ENCODE data around the gene WRNIP1. TPM values are rescaled to one million over a fixed set of nuclear protein-coding genes. Genes with fewer than 3 reads are reported as not detected.

WRNIP1 gene
- total RNA-seq, 2 experiments from 2014 or later, result 36.1 to 36.6 TPM

DNA sequence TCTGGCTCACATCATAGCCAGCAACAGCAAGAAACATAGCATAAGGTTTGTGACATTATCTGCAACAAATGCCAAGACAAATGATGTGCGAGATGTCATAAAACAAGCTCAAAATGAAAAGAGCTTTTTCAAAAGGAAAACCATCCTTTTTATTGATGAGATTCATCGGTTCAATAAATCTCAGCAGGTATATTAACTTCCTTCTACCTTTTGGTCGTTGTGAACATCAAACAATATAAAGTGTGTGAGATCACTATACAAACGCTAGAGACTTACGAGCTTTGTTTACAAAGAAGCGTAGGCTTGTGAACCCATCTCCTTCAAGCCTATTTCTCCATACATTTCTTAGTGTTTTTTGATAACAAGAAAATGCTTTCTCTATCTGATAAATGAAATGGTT is 3.5 kb downstream of the WRNIP1 start:
- Mint-ChIP-seq H3K27me3 (no peaks in the 10 kb centered on the region), H3K4me1 (ENCODE audit: low read depth) (peaks cover 53% of the 10 kb centered on the region), H3K27ac (no peak overlapping the region), H3K36me3 (ENCODE audit: low read depth) (peaks cover 38% of the 10 kb centered on the region), H3K9me3 (no peaks in the 10 kb centered on the region), H3K4me3 (peak overlapping the region; percentile 80)
- ChIA-PET CTCF (interaction anchor here (0.7 to 6.3 kb wide), 12 partner anchors 11 to 1172 kb away, joined by 3 to 32 read pairs (median 6); partner anchors contain the start of gene MYLK4), POLR2A (interaction anchor here (1.3 to 4.7 kb wide), 4 partner anchors 11 to 72 kb away, joined by 3 to 21 read pairs (median 6); partner anchors contain the start of gene SERPINB1)
- intact Hi-C loops (cut with micrococcal nuclease), result no loop called here
- ATAC-seq (no peak), DNase-seq (no peak)
- TF ChIP-seq, protein P1, sequence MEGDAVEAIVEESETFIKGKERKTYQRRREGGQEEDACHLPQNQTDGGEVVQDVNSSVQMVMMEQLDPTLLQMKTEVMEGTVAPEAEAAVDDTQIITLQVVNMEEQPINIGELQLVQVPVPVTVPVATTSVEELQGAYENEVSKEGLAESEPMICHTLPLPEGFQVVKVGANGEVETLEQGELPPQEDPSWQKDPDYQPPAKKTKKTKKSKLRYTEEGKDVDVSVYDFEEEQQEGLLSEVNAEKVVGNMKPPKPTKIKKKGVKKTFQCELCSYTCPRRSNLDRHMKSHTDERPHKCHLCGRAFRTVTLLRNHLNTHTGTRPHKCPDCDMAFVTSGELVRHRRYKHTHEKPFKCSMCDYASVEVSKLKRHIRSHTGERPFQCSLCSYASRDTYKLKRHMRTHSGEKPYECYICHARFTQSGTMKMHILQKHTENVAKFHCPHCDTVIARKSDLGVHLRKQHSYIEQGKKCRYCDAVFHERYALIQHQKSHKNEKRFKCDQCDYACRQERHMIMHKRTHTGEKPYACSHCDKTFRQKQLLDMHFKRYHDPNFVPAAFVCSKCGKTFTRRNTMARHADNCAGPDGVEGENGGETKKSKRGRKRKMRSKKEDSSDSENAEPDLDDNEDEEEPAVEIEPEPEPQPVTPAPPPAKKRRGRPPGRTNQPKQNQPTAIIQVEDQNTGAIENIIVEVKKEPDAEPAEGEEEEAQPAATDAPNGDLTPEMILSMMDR (IDR thresholded peaks at IDR 0.05), result no peak

DNA sequence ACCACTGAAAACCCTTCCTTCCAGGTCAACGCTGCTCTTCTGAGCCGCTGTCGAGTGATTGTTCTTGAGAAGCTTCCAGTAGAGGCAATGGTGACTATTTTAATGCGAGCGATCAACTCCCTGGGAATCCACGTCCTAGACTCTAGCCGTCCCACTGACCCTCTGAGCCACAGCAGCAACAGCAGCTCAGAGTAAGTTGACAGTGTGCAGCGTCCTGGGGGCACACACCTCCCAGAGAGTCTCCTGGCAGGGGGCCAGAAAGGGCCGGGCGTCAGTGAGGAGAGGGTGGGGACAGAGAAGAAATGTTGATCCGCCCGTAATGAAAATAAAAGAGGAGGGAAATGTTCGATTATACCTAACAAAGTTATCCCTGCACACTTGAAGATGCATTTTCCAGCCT is 5.0 kb downstream of the WRNIP1 start:
- POLR2A ChIA-PET, result interaction anchor here (0.9 kb wide), 2 partner anchors 10 to 72 kb away, joined by 3 read pairs; partner anchors contain the start of gene SERPINB1
- H3K27me3 Mint-ChIP-seq, result no peaks in the 10 kb centered on the region

DNA sequence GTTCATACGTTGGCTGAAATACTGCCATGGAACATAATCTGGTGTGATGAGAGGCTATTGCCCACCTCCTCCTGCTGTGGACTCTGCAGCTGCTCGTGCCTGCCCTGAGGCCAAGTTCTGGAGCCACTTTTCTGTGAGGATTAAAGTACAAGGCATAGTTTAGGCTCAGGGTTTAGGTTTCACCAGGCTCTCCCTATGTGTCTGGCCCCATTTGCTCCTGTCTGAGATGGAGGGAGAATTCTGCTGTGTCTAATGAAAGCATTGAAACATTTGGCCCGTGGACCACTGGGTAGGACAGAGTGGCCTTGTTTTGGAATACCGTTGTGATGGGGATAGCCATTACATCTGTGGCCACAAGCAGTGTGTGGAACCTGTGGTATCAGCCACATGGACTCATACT is 5.9 kb downstream of the WRNIP1 start:
- intact Hi-C loops (cut with micrococcal nuclease), result no loop called here
- DNase-seq (no peak), ATAC-seq (no peak)
- Mint-ChIP-seq H3K27ac (no peak overlapping the region), H3K36me3 (ENCODE audit: low read depth) (peaks cover 51% of the 10 kb centered on the region), H3K27me3 (no peaks in the 10 kb centered on the region), H3K4me1 (ENCODE audit: low read depth) (peaks cover 58% of the 10 kb centered on the region), H3K4me3 (no peak overlapping the region), H3K9me3 (no peaks in the 10 kb centered on the region)
- CTCF ChIA-PET, result interaction anchor here (1.3 to 6.3 kb wide), 2 partner anchors 21 to 22 kb away, joined by 3 to 32 read pairs; partner anchors contain the start of gene MYLK4
- POLR2A ChIA-PET, result no interaction called here
- TF ChIP-seq, protein P1 (IDR thresholded peaks at IDR 0.05), result no peak

More for the DNA sequence above, 5.0 kb downstream of the WRNIP1 start:
- peaks cover 46% of the 10 kb centered on the region for H3K36me3 Mint-ChIP-seq (ENCODE audit: low read depth)
- H3K27ac Mint-ChIP-seq, result no peak overlapping the region
- CTCF ChIA-PET, result interaction anchor here (1.0 to 6.3 kb wide), 3 partner anchors 20 to 32 kb away, joined by 4 to 32 read pairs (median 17); partner anchors contain the start of gene MYLK4
- H3K9me3 Mint-ChIP-seq, result no peaks in the 10 kb centered on the region
- DNase-seq (no peak), ATAC-seq (no peak)
- H3K4me1 Mint-ChIP-seq (ENCODE audit: low read depth), result peaks cover 56% of the 10 kb centered on the region
- intact Hi-C loops (cut with micrococcal nuclease), result no loop called here
- no peak overlapping the region for H3K4me3 Mint-ChIP-seq
- TF ChIP-seq, protein P1 (IDR thresholded peaks at IDR 0.05), result no peak

DNA sequence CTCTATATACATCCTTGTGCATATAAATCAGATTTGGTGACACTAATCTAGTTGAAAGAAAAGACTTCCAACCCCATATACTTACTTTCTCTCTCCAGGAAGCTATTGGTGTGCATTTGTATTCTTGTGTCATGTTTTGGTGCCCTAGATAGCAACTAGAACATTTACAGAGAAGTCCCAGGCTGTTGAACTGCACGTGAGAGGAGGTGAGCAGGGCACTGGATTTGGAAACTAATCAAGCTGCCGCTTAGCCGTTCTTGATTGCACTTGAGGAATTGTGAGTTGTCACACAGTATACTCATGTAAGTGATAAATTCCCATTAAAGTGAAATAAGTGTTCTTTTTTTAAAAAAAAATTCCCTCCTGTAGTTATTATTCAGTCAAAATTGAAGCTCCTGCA is 7.6 kb downstream of the WRNIP1 start:
- H3K9me3 Mint-ChIP-seq, result no peaks in the 10 kb centered on the region
- TF ChIP-seq, protein P1 (IDR thresholded peaks at IDR 0.05), result no peak
- no peak for DNase-seq
- intact Hi-C loops (cut with micrococcal nuclease), result no loop called here
- peaks cover 61% of the 10 kb centered on the region for H3K4me1 Mint-ChIP-seq (ENCODE audit: low read depth)
- no peak for ATAC-seq
- H3K27me3 Mint-ChIP-seq, result no peaks in the 10 kb centered on the region
- CTCF ChIA-PET, result interaction anchor here (0.7 to 3.2 kb wide), 11 partner anchors 10 to 179 kb away, joined by 3 to 14 read pairs (median 5); partner anchors contain the start of gene MYLK4
- H3K27ac Mint-ChIP-seq, result no peak overlapping the region
- H3K36me3 Mint-ChIP-seq (ENCODE audit: low read depth), result peaks cover 45% of the 10 kb centered on the region
- H3K4me3 Mint-ChIP-seq, result no peak overlapping the region
- POLR2A ChIA-PET, result interaction anchor here (1.0 to 1.7 kb wide), 4 partner anchors 7 to 132 kb away, joined by 3 to 8 read pairs (median 4); partner anchors contain the start of gene WRNIP1

DNA sequence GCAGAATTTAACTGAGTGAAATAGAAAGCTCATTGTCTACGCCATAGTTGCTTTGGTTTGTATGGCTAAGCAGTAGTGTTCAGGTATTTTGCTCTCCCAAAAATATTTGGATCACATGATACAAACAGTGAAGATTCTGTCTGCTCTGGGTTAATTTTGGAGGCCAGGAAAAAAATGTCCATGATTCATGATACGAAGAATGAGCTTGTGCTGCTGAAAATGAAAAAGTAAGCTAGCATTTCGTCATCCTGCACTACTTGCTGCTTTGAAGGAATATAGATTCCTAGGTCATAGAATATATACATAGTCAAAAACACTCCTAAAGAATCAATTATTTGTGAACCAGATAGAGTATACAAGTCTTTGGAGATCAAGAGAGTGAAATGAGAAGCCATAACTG is 8.3 kb downstream of the WRNIP1 start:
- no peak for ATAC-seq
- intact Hi-C loops (cut with micrococcal nuclease), result no loop called here
- Mint-ChIP-seq H3K36me3 (ENCODE audit: low read depth) (peaks cover 42% of the 10 kb centered on the region), H3K9me3 (no peaks in the 10 kb centered on the region), H3K27me3 (no peaks in the 10 kb centered on the region), H3K27ac (no peak overlapping the region), H3K4me3 (no peak overlapping the region), H3K4me1 (ENCODE audit: low read depth) (peaks cover 55% of the 10 kb centered on the region)
- no peak for DNase-seq
- ChIA-PET CTCF (interaction anchor here (0.7 to 3.2 kb wide), 8 partner anchors 10 to 179 kb away, joined by 3 to 14 read pairs (median 6); no protein-coding TSS in a partner anchor), POLR2A (interaction anchor here (0.7 to 1.7 kb wide), 4 partner anchors 8 to 104 kb away, joined by 3 to 8 read pairs (median 4); partner anchors contain the start of gene WRNIP1)
- TF ChIP-seq, protein P1 (IDR thresholded peaks at IDR 0.05), result no peak
